HG03378 (cell line): ENCODE measurements around the gene IGIP.
A peak's percentile ranks its signal among the peaks of the same experiment; 100 is the strongest.

Experiments used
- ATAC-seq: cut with Tn5 transposase; IDR thresholded peaks from one replicate; pipeline ENCODE4 v1.9.1; 2021; ENCODE audit warnings: mild to moderate bottlenecking, moderate library complexity; ENCODE audit not compliant: unreplicated experiment

The IGIP gene

GRCh38 chr5:140162275-140162674 lies 36.5 kb downstream of the IGIP start:
- no peak for ATAC-seq

DNA sequence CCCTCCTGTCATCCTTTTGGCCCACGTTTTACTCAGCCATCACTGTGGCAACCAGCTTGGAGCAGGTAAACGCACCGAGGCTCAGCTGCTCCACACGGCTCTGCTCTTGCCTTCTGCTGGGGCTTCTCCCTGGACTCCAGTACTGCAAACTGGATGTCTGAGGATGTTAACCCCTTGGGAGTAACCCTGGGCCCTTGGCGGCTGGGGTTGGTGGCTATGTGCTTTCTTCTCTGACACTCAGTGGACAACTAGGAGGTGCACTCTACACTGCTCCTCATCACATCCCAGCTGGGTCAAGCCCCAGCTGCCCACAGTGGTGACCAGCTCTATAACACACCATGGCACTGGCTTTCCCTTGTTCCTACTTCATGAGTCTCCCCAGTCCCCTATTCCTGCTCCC lies 37.0 kb downstream of the IGIP start:
- no peak for ATAC-seq

GRCh38 chr5:140165101-140165922 lies 39.6 kb downstream of the IGIP start:
- no peak for ATAC-seq

DNA sequence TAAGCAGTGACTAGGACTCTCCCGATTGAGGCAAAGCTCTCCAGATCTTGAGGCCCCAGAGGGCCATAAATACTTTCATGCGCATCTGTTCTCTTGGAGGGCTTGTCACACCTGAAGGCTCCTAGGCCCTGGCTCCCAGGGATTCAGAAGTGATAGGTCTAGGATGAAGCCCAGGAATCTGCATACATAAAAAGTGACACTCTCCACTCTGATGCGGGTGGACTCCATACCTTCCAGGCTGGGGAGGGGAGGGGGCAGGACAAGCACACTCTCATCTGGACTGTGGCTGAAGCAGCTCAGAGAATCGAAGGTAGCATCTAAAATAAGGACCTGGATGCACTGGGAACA lies 40.2 kb downstream of the IGIP start:
- ATAC-seq, result no peak

- no peak for ATAC-seq
Observed at GRCh38 chr5:140166911-140167310, 41.2 kb downstream of the IGIP start.

GRCh38 chr5:140168371-140168770 lies 42.6 kb downstream of the IGIP start:
- no peak for ATAC-seq

DNA sequence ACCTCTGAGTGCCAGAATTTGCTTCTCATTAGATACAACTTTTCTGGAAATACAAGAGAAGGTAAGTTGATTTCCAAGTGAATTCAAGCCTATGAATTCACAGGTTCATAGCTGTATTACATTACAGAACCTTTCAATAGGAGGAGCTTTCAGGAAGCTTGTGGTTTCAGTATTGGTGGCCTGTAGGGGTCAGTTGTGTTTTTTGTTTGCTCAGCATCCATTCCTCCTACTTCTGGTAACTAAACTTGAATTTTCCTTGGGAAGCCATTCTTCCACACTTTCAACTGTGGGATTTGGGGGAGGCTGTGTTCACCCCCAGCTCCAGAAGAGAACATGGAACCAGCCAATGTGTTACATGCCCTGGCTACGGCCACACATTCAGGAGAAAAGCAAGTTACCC lies 43.7 kb downstream of the IGIP start:
- ATAC-seq, result no peak

GRCh38 chr5:140172483-140172882 lies 46.7 kb downstream of the IGIP start:
- no peak for ATAC-seq

GRCh38 chr5:140174014-140174413 lies 48.3 kb downstream of the IGIP start:
- ATAC-seq, result no peak

DNA sequence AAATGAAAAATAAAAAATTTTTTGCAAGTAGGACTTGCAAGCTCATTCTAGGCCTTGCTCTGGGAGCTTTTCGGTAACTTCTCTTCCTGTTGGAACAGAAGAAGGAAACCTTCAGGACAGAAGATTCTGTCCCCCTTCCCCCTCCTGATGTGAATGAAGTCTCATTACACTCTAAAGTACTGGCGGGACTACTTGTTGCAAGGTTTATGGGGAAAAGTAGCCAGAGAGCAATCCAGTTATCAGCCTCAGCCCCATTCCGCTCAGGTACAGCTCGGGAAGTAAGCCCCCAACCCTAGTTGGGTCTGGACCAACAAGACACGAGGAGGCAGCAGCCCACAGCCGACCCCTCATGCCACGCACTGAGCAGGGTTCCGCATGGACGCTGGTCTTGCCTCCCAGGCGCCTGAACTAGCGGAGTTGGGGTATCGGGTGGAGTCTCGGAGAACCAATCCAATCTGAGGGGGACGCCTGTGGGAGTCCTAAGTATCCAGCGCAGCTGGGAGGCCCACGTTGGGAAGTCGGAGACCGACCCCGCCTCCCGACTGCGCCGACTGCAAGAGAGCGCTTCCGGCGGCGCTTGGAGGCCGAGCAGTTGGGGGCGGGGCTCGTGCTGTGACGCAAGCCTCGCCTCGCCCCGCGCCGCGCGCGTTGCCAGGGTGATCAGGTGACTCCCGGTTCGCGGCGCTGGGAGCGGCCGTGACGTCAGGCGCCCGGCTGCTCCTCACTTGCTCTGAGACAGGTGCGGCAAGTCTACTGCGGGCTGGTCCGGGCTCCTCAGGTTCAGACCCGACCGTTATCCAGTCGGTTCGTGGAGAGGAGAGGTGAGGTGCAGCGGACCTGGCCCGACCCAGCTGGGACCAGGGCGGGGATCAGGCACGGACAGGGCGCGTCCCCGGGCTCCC lies 49.0 kb downstream of the IGIP start, which contains the start of gene CYSTM1:
Gene CYSTM1 (plus strand): TSS at position 724 of the 902 bp plus-strand sequence. CDS start 19,278 bp downstream, outside the sequence.
- peak; percentile 79 for ATAC-seq

- peak; percentile 34 for ATAC-seq
Observed at GRCh38 chr5:140175367-140176030, 49.8 kb downstream of the IGIP start.

DNA sequence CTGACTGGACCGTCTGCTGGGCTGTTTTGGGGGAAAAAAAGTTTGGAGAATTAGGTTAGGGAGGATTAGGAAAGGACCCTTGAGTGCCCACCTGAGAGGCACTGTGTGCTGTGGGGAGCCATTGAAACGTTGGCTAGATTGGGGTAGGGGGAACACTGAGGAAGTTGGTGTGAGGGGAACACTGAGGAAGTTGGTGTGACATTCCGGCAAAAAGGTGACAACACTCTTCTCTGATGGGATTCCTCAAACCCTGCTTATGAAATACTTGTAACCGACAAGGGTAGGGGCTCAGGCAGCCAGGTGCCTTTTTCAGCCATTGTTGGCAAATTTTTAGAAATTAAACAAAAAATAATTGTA lies 50.3 kb downstream of the IGIP start:
- ATAC-seq, result no peak

DNA sequence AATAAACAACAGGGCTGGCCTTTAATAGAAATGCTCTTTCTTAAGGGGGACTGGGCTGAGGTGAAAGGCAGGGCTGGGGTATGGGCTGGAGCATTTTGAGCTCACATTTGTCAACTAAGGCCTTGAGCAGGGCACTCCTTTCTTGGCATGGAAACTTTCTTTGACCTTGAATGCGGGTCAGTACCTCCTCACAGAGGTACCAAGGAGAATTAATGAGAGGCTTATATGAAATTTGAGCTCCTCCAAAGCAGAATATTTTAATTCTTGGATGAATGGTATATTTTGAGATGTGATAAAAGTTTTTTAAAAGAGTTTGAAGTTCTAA lies 52.3 kb downstream of the IGIP start:
- ATAC-seq, result no peak

GRCh38 chr5:140178482-140179116 lies 52.9 kb downstream of the IGIP start:
- ATAC-seq, result no peak
